HG03469 (cell line): ENCODE results near the gene MTCL1.

Experiments
- ATAC-seq: cut with Tn5 transposase; IDR thresholded peaks from one replicate; pipeline ENCODE4 v1.9.1; 2021; ENCODE audit warnings: mild to moderate bottlenecking, moderate library complexity, moderate number of reproducible peaks; ENCODE audit not compliant: unreplicated experiment

The MTCL1 gene

GRCh38 chr18:8806100-8806797 lies 100.9 kb downstream of the MTCL1 start:
- ATAC-seq = no peak

GRCh38 chr18:8806798-8807487 lies 101.6 kb downstream of the MTCL1 start:
- ATAC-seq = no peak

- no peak for ATAC-seq
These were observed 102.1 kb downstream of the MTCL1 start for GRCh38 chr18:8807488-8807805.

- ATAC-seq = no peak
These were observed 102.6 kb downstream of the MTCL1 start for GRCh38 chr18:8808001-8808400.

- ATAC-seq = no peak
These were observed 104.2 kb downstream of the MTCL1 start for GRCh38 chr18:8809514-8809913.

GRCh38 chr18:8810157-8810556 lies 104.8 kb downstream of the MTCL1 start:
- ATAC-seq = no peak

GRCh38 chr18:8811115-8811514 lies 105.8 kb downstream of the MTCL1 start:
- no peak for ATAC-seq

- no peak for ATAC-seq
These were observed 107.3 kb downstream of the MTCL1 start for GRCh38 chr18:8812631-8813030.

- ATAC-seq = no peak
These were observed 108.3 kb downstream of the MTCL1 start for GRCh38 chr18:8813611-8814010.

GRCh38 chr18:8814206-8814605 lies 108.8 kb downstream of the MTCL1 start:
- no peak for ATAC-seq

- ATAC-seq = no peak
These were observed 110.9 kb downstream of the MTCL1 start for GRCh38 chr18:8816220-8816619.

GRCh38 chr18:8816816-8817215 lies 111.5 kb downstream of the MTCL1 start:
- no peak for ATAC-seq

GRCh38 chr18:8818982-8819381 lies 113.6 kb downstream of the MTCL1 start:
- no peak for ATAC-seq

GRCh38 chr18:8820396-8821082 lies 115.2 kb downstream of the MTCL1 start:
- ATAC-seq = no peak

GRCh38 chr18:8821083-8821465 lies 115.7 kb downstream of the MTCL1 start:
- ATAC-seq = no peak

- ATAC-seq = no peak
These were observed 116.2 kb downstream of the MTCL1 start for GRCh38 chr18:8821531-8821930.

GRCh38 chr18:8822643-8823042 lies 117.3 kb downstream of the MTCL1 start:
- ATAC-seq = no peak

GRCh38 chr18:8823530-8823929 lies 118.2 kb downstream of the MTCL1 start:
- no peak for ATAC-seq

GRCh38 chr18:8824846-8825245 lies 119.5 kb downstream of the MTCL1 start:
- no peak for ATAC-seq

- ATAC-seq = no peak
These were observed 119.9 kb downstream of the MTCL1 start for GRCh38 chr18:8825273-8825672.

- ATAC-seq = no peak
These were observed 120.5 kb downstream of the MTCL1 start for GRCh38 chr18:8825729-8826375.

- ATAC-seq = no peak
These were observed 121.2 kb downstream of the MTCL1 start for GRCh38 chr18:8826514-8826913.
